GM18517 (cell line): Measurements from ENCODE around the gene OLFML1.
A peak's percentile ranks its signal among the peaks of the same experiment; 100 is the strongest.

ENCODE experiments used
- ATAC-seq: cut with Tn5 transposase; IDR thresholded peaks from one replicate; pipeline ENCODE4 v1.9.1; 2021; ENCODE audit warnings: mild to moderate bottlenecking, moderate library complexity; ENCODE audit not compliant: unreplicated experiment

Gene OLFML1

GRCh38 chr11:7473717-7474116 is 11.6 kb upstream of the OLFML1 start:
- ATAC-seq = peak; percentile 92

GRCh38 chr11:7480113-7480512 is 5.2 kb upstream of the OLFML1 start:
- ATAC-seq = no peak

GRCh38 chr11:7484131-7484530 is 1.2 kb upstream of the OLFML1 start:
- ATAC-seq = no peak

- no peak for ATAC-seq
Measured at GRCh38 chr11:7484645-7485044, 661 bp upstream of the OLFML1 start.

GRCh38 chr11:7486098-7486780 is 933 bp downstream of the OLFML1 start:
- ATAC-seq = no peak

- ATAC-seq = no peak
Measured at GRCh38 chr11:7486781-7487140, 1.5 kb downstream of the OLFML1 start.

GRCh38 chr11:7487360-7487759 is 2.1 kb downstream of the OLFML1 start:
- no peak for ATAC-seq

GRCh38 chr11:7488681-7489080 is 3.4 kb downstream of the OLFML1 start:
- ATAC-seq = no peak

- no peak for ATAC-seq
Measured at GRCh38 chr11:7489376-7489775, 4.1 kb downstream of the OLFML1 start.

GRCh38 chr11:7490054-7490453 is 4.7 kb downstream of the OLFML1 start:
- ATAC-seq = no peak

GRCh38 chr11:7490535-7490934 is 5.2 kb downstream of the OLFML1 start:
- no peak for ATAC-seq

GRCh38 chr11:7492253-7492652 is 6.9 kb downstream of the OLFML1 start:
- no peak for ATAC-seq

- no peak for ATAC-seq
Measured at GRCh38 chr11:7493670-7494069, 8.4 kb downstream of the OLFML1 start.

- no peak for ATAC-seq
Measured at GRCh38 chr11:7494086-7494745, 8.9 kb downstream of the OLFML1 start.

- peak; percentile 94 for ATAC-seq
Measured at GRCh38 chr11:7495882-7496551, 10.7 kb downstream of the OLFML1 start.

GRCh38 chr11:7498193-7498592 is 12.9 kb downstream of the OLFML1 start:
- no peak for ATAC-seq

GRCh38 chr11:7499081-7499480 is 13.8 kb downstream of the OLFML1 start:
- no peak for ATAC-seq

GRCh38 chr11:7500251-7500650 is 14.9 kb downstream of the OLFML1 start:
- ATAC-seq = no peak

GRCh38 chr11:7501251-7501650 is 15.9 kb downstream of the OLFML1 start:
- ATAC-seq = no peak

GRCh38 chr11:7501894-7502293 is 16.6 kb downstream of the OLFML1 start:
- ATAC-seq = peak; percentile 59

- no peak for ATAC-seq
Measured at GRCh38 chr11:7506243-7506642, 20.9 kb downstream of the OLFML1 start.

- ATAC-seq = no peak
Measured at GRCh38 chr11:7508087-7508486, 22.8 kb downstream of the OLFML1 start.
